Naive thymus-derived CD8-positive, alpha-beta T cell (primary cell): Measurements from ENCODE around the gene POFUT2. TPM values are rescaled to one million over a fixed set of nuclear protein-coding genes. Genes with fewer than 3 reads are reported as not detected.
A peak's percentile ranks its signal among the peaks of the same experiment; 100 is the strongest.

ENCODE experiments used
- ATAC-seq, 2 donors: fragments of 150-1000 bp; cut with Tn5 transposase in 1 of 2; sonication (Bioruptor Pico), chemical (Tn5 transposase) in 1 of 2; 1 replicate in 1 of 2; 2 replicates in 1 of 2; pipeline ENCODE4 v1.10.0; 2021; ENCODE audit warnings: mild to moderate bottlenecking in 2 of 2, moderate library complexity in 2 of 2
- POLR2A ChIA-PET: fragments of 350-600 bp; sonication (Branson Sonifier 250); formaldehyde crosslinking; loops from one replicate; lab custom pipeline; 2021; ENCODE audit warnings: antibody characterized with exemption; lab: Charles Lee
- DNase-seq, 10 donors: peaks; one replicate each; pipeline versions ENCODE4 v3.0.0 to v3.0.0-alpha.2; 2020 to 2022
- H3K27ac Mint-ChIP-seq, 10 donors: one replicate each; pipeline ENCODE4 v1.8.0; 2020 to 2022; ENCODE audit warnings: mild to moderate bottlenecking in 10 of 10, mixed read lengths in 10 of 10, moderate library complexity in 4 of 10, inconsistent platforms in 1 of 10
- H3K27me3 Mint-ChIP-seq, 5 donors: one replicate each; pipeline ENCODE4 v1.8.0; 2021 to 2022; ENCODE audit warnings: mixed read lengths in 5 of 5
- H3K36me3 Mint-ChIP-seq, 3 donors: one replicate each; pipeline ENCODE4 v1.8.0; 2020 to 2022; ENCODE audit warnings: mixed read lengths in 3 of 3, mild to moderate bottlenecking in 2 of 3, inconsistent platforms in 1 of 3
- H3K4me1 Mint-ChIP-seq, 4 donors: one replicate each; pipeline ENCODE4 v1.8.0; 2021 to 2022; ENCODE audit warnings: mixed read lengths in 4 of 4
- H3K4me3 Mint-ChIP-seq, 10 donors: one replicate each; pipeline ENCODE4 v1.8.0; 2020 to 2022; ENCODE audit warnings: mild to moderate bottlenecking in 10 of 10, mixed read lengths in 10 of 10, moderate library complexity in 6 of 10, inconsistent platforms in 1 of 10
- H3K9me3 Mint-ChIP-seq, 9 donors: one replicate each; pipeline ENCODE4 v1.8.0; 2020 to 2022; ENCODE audit warnings: mixed read lengths in 9 of 9, mild to moderate bottlenecking in 3 of 9, inconsistent platforms in 1 of 9, moderate library complexity in 1 of 9
- polyA plus RNA-seq, 3 donors: library from polyadenylated mRNA; unstranded; fragments of 300-500 nt; fragmentation: Illumina TruSeq; gene quantifications; one replicate each; pipeline ENCODE4 v1.2.3, GENCODE V29; 2021
- total RNA-seq, 8 experiments: library from RNA in 2 of 8; stranded (reverse) in 2 of 8; gene quantifications; one replicate each; pipeline ENCODE4 v1.2.3 and lab custom pipeline; 2021 to 2026

POFUT2 gene
- total and polyA plus RNA-seq, 5 experiments from 2014 or later: 2.7 to 44.7 (median 5.5) TPM

DNA sequence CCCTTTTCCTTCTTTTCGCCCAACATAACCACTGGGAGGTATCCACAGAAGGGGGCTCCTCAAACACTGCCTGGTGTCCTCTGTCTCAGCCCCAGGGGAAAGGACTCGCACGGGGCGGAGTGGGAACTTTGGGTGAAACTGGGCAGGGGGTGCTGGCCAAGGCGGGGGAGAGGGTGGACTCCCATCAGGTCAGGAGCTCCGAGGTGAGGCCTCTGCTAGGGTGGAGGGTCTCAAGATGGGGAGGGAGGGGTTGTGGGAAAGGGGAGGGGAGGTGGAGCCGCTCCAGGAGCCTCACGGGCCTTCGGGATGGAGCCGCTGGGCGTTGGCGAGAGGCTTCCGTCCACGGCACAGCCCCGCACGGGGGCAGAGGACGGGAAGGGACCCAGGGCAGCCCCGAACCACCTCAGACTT lies 43.2 kb upstream of the POFUT2 start:
- Mint-ChIP-seq H3K27me3 (no peaks in the 10 kb centered on the region), H3K9me3 (no peaks in the 10 kb centered on the region), H3K4me3 (no peak overlapping the region), H3K27ac (no peak overlapping the region), H3K4me1 (peaks cover 0 to 8% (median 3%) of the 10 kb centered on the region in 4 donors), H3K36me3 (no peaks in the 10 kb centered on the region)
- POLR2A ChIA-PET: no interaction called here
- no peak for ATAC-seq
- peak in 1 of 10 donors; percentile 27 for DNase-seq

DNA sequence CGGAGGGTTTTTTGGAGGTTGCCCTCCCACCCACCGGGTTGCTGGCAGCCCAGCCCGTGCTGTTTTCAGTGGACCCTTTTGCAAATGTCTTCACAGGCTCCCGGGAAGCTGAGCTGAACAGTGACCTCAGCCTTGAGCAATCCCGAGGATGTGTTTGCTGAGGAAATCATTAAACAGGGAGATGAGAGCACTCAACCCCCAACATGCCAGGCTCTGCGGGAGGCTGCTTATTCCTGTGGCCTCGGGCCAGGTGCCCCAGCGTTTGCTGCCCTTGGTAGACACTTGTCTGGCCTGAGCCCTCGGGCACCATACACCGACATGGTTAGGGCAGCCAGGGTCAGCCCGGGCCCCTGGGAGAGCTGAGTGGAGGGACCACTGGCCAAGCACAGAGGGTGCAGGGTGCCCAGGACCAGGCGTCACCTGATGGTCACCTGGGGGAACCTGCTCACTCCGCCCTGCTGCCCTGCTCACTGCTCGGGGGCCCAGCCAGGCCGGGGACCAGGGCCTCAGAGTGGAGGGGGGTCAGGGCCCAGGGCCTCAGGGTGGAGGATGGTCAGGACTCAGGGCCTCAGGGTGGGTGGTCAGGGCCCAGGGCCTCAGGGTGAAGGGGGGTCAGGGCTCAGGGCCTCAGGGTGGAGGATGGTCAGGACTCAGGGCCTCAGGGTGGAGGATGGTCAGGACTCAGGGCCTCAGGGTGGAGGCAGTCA lies 42.5 kb upstream of the POFUT2 start:
- Mint-ChIP-seq H3K27ac (no peak overlapping the region), H3K36me3 (no peaks in the 10 kb centered on the region), H3K4me3 (no peak overlapping the region), H3K27me3 (no peaks in the 10 kb centered on the region), H3K4me1 (peaks cover 0 to 8% (median 4%) of the 10 kb centered on the region in 4 donors), H3K9me3 (no peaks in the 10 kb centered on the region)
- DNase-seq (peak in 1 of 10 donors; percentile 53), ATAC-seq (no peak)
- POLR2A ChIA-PET: no interaction called here

DNA sequence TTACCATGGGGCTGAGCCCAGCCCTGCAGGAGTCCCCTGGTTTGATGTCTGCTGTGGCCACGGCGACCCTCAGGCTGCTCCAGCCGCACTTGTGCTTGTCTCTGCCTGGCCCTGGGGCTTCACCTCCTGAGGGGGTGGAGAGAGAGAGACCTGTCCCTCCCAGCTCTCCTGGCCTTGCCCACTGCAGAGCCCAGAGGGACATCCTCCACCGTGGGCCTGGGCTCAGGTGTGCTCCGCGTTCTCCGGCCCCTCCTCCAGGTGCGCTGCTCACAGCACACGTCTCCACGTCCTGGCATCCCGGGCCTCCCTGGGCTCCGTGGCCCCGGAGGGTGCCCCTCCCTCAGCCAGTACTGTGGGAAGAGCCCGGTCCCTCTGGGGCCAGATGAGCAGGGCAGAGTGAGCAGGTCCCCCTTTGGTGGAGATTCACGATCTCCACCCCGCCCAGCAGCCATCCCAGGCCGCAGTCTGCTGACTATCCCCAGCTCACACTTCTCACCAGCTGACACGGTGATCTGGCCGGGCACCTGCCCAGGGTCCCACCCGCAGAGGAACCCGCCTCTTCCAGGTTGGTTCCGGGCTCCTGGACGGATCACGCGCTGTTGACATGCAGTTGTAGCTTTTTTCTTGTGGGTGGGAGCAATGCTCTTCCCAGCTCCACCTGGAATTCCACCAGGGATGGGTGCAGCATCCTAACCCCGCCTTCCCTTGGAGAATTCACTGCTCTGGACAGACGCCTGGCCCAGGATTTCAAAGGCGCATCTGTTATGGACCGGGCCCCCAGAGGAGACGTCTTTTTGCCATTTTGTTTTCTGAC lies 41.8 kb upstream of the POFUT2 start:
- H3K36me3 Mint-ChIP-seq: no peaks in the 10 kb centered on the region
- H3K27ac Mint-ChIP-seq: no peak overlapping the region
- ATAC-seq (no peak), DNase-seq (peak in 1 of 10 donors; percentile 38)
- H3K4me3 Mint-ChIP-seq: no peak overlapping the region
- H3K9me3 Mint-ChIP-seq: no peaks in the 10 kb centered on the region
- H3K4me1 Mint-ChIP-seq: peaks cover 0 to 11% (median 6%) of the 10 kb centered on the region in 4 donors
- H3K27me3 Mint-ChIP-seq: no peaks in the 10 kb centered on the region
- POLR2A ChIA-PET: no interaction called here

DNA sequence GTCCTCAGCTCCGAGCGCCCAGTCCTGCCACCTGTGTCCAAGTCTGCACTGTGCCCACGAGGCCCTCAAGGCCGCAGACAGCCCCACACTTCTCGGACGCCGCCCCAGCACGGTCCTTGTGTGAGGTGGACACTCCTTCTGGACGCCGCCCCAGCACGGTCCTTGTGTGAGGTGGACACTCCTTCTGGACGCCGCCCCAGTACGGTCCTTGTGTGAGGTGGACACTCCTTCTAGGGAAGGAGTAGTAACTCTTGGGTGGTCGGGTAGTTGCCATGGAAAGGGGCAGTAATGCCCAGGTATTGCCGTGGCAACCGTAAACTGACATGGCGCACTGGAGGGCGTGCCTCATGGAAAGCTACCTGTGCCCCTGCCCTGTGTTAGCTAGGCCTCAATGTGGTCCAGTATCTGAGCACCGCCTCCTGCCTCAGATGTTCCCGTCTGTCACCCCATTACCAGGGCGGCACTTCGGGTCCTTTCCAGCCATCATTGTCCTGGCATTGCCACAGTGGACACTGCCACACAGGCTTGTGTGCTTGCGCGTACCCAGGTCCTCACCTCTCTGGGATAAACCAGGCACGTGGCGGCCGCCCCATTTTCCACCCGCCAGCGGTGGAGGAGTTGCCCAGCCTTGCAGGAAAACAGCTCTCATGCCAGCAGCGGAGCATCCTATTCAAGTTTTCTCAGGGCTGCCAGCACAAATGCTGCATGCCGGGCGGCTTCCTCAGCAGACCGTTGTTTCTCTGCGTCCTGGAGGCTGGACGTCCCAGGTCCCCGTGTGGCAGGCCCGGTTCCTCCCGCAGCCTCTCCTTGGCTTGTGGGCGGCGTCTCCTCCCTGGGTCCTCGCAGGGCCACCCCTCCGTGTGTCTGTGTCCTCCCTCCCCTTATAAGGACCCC lies 40.8 kb upstream of the POFUT2 start:
- Mint-ChIP-seq H3K27ac (no peak overlapping the region), H3K9me3 (no peaks in the 10 kb centered on the region)

DNA sequence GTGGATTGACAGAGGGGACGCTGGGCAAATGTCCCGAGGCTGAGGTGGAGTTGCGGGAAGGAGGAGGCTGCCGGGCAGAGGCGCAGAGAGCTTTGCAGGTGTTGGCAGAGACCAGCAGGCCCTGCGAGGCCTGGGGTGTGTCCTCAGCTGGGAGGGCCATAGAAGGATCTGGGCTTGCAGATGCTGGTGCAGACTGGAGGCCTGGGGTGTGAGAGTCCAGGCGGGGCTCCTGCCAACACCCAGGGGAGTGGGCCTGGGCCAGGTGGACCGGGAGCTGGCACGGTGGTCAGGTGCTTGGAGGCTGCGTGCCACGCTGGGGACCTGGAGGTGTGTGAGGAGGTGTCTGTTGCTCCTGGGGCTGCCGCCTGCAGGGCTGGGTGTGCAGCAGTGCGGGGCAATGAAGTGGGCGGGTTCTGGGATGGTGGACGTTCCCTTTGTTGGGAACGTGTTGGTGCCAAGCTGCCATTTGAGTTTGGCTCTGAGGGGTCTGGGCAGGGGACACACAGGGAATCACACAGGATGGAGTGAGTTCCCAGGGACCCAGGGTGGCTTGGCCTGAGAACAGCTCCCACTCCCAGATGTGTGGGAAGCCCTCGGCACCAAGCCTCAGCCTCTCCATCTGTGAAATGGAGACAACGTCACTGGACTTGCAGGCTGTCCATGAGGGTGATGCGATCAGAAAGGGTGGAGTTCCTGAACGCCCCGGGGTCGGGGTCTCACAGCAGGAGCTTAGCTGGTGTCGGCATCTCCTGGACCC lies 39.9 kb upstream of the POFUT2 start:
- Mint-ChIP-seq H3K36me3 (no peaks in the 10 kb centered on the region), H3K4me3 (no peak overlapping the region), H3K4me1 (peaks cover 0 to 25% (median 13%) of the 10 kb centered on the region in 4 donors), H3K27me3 (no peaks in the 10 kb centered on the region), H3K27ac (peak overlapping the region in 2 of 10 donors; percentile 34 to 70), H3K9me3 (no peaks in the 10 kb centered on the region)
- ATAC-seq (no peak), DNase-seq (peak in 1 of 10 donors; percentile 55)
- POLR2A ChIA-PET: no interaction called here

More for the DNA sequence above, 40.8 kb upstream of the POFUT2 start:
- Mint-ChIP-seq H3K4me3 (no peak overlapping the region), H3K4me1 (peaks cover 0 to 18% (median 10%) of the 10 kb centered on the region in 4 donors), H3K27me3 (no peaks in the 10 kb centered on the region), H3K36me3 (no peaks in the 10 kb centered on the region)
- ATAC-seq: no peak
- DNase-seq: peak in 1 of 10 donors; percentile 31
- POLR2A ChIA-PET: no interaction called here

DNA sequence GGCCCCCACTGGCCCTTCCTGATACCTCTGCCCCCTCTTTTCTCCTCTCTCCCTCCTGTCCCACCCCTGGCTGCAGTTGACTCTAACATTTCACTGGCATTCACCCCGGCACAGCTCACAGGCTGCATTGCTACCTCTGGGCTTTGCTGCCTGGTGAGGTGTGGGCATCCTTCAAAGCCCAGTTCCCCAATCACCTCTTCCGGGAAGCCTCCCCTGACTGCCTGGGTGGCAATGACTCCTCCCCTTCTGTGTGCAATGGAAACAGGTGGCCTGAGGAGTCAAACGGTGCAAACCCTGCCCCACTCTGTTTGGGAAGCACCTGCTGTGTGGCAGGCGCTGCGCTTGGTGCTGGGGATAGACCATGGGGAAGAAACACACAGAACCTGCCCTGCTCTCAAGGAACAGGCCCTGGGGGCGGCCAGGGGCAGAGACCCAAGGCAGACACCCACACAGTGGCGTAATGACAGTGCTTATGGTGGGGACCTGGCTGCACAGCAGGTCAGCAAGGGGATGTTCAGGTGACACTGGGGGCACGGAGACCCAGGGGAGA lies 39.3 kb upstream of the POFUT2 start:
- H3K4me1 Mint-ChIP-seq: peaks cover 6 to 31% (median 20%) of the 10 kb centered on the region in 4 donors
- ATAC-seq: no peak
- H3K4me3 Mint-ChIP-seq: no peak overlapping the region
- H3K36me3 Mint-ChIP-seq: no peaks in the 10 kb centered on the region
- H3K9me3 Mint-ChIP-seq: no peaks in the 10 kb centered on the region
- POLR2A ChIA-PET: no interaction called here
- peaks cover 0 to 2% (median 0%) of the 10 kb centered on the region in 5 donors for H3K27me3 Mint-ChIP-seq
- peak in 1 of 10 donors; percentile 18 for DNase-seq
- peak overlapping the region in 4 of 10 donors; percentile 15 to 75 (median 44) for H3K27ac Mint-ChIP-seq

DNA sequence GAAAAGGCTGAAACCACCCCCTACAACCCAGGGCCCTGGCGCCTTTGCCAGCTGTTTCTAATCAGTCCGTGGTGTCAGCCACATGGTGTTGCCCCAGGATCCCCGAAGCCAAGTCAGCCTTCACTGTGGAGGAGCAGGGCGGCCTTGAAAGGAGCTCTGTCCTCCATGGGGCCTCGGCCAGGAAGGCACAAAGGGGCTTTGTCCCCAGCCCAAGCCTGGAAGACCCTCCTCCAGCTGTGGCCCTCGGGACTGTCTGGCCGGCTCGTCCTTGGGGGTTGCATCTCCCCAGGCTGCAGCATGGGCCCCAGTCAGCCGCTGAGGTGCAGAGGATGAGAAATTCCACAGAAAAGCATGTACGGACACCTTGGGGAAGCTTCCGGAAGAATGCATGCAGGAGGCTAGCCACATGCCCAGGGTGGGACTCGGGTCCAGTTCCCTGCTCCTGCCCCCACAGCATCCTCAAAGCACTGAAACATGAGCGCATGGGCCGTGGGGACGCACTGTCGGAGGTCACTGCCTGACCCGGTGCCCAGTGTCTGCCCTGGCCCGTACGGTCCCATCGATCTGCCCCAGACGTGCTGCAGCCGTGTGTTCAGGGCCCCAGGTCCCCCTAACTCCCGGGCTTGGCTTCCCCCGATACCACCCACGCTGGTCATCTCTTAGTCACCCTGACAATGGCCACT lies 38.6 kb upstream of the POFUT2 start:
- POLR2A ChIA-PET: no interaction called here
- ATAC-seq (no peak), DNase-seq (peak in 1 of 10 donors; percentile 43)
- Mint-ChIP-seq H3K27me3 (peaks cover 0 to 2% (median 0%) of the 10 kb centered on the region in 5 donors), H3K27ac (peak overlapping the region in 3 of 10 donors; percentile 5 to 47 (median 27)), H3K9me3 (no peaks in the 10 kb centered on the region), H3K36me3 (no peaks in the 10 kb centered on the region), H3K4me1 (peaks cover 6 to 38% (median 25%) of the 10 kb centered on the region in 4 donors), H3K4me3 (no peak overlapping the region)

DNA sequence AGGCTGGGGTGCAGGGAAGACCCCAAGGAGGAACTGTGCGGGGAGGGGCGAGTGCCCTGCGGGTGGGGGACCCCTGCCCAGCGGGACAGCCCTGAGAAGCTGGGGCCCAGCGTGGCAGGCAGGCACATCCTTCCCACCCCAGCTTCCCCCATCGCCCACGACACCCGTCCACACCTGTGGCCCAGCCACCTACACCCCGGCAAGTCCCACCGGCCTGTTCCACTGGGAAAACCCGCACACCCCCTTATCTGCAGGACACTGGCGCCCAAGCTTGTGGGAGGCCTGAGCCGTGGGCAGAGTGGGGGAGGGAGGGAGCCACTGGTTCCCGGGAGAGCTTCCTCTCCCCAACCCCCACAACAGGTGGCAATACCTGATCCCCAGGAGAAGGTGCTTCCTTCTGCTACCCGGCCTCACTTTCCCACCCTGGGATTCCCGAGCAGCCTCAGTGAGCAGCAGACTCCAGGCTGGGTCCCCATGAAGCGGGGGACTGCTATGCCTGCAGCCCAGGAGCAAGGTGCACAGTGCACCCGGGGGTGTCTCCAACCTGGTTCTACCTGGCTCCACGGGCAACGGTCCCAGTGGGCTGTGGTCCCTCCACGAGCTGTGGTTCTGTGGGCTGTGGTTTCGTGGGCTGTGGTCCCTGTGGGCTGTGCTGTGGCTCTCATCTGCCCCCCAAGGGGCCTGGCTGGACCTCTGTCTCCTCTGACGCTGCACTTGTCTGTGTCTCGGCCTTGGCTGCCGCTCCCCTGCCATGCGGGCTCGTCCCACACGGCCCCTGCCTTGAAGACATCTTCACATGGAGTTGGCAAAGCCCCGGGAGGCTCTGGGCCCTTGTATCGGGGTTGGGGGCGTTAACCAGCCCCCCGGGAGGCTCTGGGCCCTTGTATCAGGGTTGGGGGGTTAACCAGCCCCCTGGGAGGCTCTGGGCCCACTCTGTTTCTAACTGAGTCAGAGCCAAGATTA lies 37.8 kb upstream of the POFUT2 start:
- Mint-ChIP-seq H3K27ac (peak overlapping the region in 5 of 10 donors; percentile 40 to 60 (median 44)), H3K27me3 (peaks cover 0 to 2% (median 0%) of the 10 kb centered on the region in 5 donors), H3K36me3 (no peaks in the 10 kb centered on the region), H3K9me3 (no peaks in the 10 kb centered on the region), H3K4me3 (peak overlapping the region in 1 of 10 donors; percentile 14), H3K4me1 (peaks cover 6 to 39% (median 27%) of the 10 kb centered on the region in 4 donors)
- DNase-seq (peak in 1 of 10 donors; percentile 58), ATAC-seq (no peak)
- POLR2A ChIA-PET: no interaction called here

DNA sequence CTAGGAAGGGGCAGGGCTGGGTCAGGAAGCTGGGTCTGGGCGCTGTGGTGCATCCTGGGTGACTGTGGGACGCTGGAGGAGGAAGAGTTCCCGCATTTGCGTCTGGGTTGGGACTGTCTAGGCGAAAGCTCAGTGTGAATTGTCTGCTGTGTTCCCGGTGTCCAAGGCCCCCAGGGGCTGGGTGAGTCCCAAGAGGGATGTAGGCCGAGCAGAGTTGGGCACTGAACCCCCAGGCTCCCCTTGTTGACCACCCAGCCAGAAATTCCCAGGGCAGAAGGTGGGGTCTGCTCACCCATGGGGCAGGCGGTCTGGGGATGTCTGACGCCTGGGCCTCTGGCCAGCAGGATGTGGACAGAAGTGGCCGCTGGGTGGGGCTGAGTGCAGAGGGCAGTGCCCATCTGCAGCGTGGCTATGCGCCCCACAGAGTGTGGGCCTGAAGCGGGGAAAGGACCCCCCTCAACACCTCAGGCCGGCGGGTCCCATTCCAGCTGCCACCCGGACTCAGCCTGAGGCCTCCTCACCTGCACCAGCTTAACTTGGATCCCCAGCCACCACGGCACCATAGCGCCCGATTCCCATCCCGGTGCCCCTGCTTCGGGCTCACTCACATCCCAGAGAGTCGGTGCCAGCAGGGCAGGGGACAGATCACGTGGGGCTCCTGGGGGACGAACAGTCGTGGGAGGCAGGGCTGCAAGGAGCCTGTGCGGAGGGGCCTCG lies 37.0 kb upstream of the POFUT2 start:
- Mint-ChIP-seq H3K27ac (peak overlapping the region in 7 of 10 donors; percentile 13 to 91 (median 55)), H3K4me3 (no peak overlapping the region)

More for the DNA sequence above, 37.0 kb upstream of the POFUT2 start:
- no peaks in the 10 kb centered on the region for H3K9me3 Mint-ChIP-seq
- H3K36me3 Mint-ChIP-seq: no peaks in the 10 kb centered on the region
- H3K4me1 Mint-ChIP-seq: peaks cover 6 to 45% (median 27%) of the 10 kb centered on the region in 4 donors
- ATAC-seq (no peak), DNase-seq (peak in 1 of 10 donors; percentile 54)
- peaks cover 0 to 2% (median 0%) of the 10 kb centered on the region in 5 donors for H3K27me3 Mint-ChIP-seq
- POLR2A ChIA-PET: interaction anchor here (3.4 kb wide), 1 partner anchor 23 kb away, joined by 14 read pairs; no protein-coding TSS in a partner anchor
